DND-41 (cell line): ENCODE data around the gene MCOLN1.

Experiments used
- EZH2 ChIP-seq: IDR thresholded peaks from 3 replicates; pipeline ENCODE4 v1.6.1; 2012; ENCODE audit warnings: borderline replicate concordance, low read depth, mild to moderate bottlenecking, moderate library complexity, low read length, inconsistent platforms; ENCODE audit not compliant: severe bottlenecking
- TF ChIP-seq, protein P1 (sequence below): IDR thresholded peaks from 2 replicates; pipeline ENCODE4 v1.5.1; 2012; ENCODE audit warnings: borderline replicate concordance, low read length, moderate library complexity, mild to moderate bottlenecking; ENCODE audit not compliant: poor library complexity, severe bottlenecking; ENCODE audit errors: extremely low read depth

DNA sequence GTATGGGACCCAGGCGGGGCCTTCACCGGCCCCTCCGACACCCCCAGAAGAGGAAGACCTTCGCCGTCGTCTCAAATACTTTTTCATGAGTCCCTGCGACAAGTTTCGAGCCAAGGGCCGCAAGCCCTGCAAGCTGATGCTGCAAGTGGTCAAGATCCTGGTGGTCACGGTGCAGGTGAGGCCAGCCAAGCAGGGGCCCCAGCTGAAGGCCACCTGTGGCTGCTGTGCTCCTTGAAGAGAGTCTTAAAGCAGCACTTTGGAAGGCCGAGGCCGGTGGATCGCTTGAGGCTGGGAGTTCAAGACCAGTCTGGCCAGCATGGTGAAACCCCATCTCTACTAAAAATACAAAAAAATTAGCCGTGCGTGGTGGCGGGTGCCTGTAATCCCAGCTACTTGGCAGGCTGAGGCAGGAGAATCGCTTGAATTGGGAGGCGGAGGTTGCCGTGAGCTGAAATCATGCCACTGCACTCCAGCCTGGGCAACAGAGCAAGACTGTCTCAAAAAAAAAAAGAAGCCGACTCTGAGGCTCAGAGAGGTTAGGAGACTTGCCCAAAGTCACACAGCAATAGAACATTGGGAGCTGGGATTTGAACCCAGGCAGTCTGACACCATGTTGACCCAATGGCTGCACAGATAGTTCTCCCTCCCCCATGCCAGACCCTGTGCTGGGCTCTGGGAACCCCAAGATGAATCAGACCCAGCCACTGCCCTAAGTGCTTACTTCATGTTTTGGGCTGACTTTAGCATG, 2.7 kb downstream of the MCOLN1 start:
- TF ChIP-seq, protein P1, sequence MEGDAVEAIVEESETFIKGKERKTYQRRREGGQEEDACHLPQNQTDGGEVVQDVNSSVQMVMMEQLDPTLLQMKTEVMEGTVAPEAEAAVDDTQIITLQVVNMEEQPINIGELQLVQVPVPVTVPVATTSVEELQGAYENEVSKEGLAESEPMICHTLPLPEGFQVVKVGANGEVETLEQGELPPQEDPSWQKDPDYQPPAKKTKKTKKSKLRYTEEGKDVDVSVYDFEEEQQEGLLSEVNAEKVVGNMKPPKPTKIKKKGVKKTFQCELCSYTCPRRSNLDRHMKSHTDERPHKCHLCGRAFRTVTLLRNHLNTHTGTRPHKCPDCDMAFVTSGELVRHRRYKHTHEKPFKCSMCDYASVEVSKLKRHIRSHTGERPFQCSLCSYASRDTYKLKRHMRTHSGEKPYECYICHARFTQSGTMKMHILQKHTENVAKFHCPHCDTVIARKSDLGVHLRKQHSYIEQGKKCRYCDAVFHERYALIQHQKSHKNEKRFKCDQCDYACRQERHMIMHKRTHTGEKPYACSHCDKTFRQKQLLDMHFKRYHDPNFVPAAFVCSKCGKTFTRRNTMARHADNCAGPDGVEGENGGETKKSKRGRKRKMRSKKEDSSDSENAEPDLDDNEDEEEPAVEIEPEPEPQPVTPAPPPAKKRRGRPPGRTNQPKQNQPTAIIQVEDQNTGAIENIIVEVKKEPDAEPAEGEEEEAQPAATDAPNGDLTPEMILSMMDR: no peak
- TF ChIP-seq EZH2: no peak
